Naive thymus-derived CD4-positive, alpha-beta T cell (primary cell): ENCODE data around the gene GNPTAB. TPM values are rescaled to one million over a fixed set of nuclear protein-coding genes. Genes with fewer than 3 reads are reported as not detected.

Experiments used
- ATAC-seq: fragments of 150-1000 bp; cut with Tn5 transposase; 2 replicates; pipeline ENCODE4 v1.10.0; 2021; ENCODE audit warnings: mild to moderate bottlenecking, moderate library complexity
- CTCF ChIA-PET: fragments of 350-600 bp; sonication (Branson Sonifier 250); formaldehyde crosslinking; loops from one replicate; lab custom pipeline; 2021; ENCODE audit warnings: antibody characterized with exemption; lab: Charles Lee
- POLR2A ChIA-PET: fragments of 350-600 bp; sonication (Branson Sonifier 250); formaldehyde crosslinking; loops from one replicate; lab custom pipeline; 2021; ENCODE audit warnings: antibody characterized with exemption, inconsistent platforms; lab: Charles Lee
- DNase-seq, 9 donors: peaks; one replicate each; pipeline versions ENCODE4 v3.0.0 to v3.0.0-alpha.2; 2020 to 2022; ENCODE audit warnings: mixed read lengths in 1 of 9
- H3K27ac ChIP-seq: one replicate; pipeline ENCODE4 v1.7.0; 2013; ENCODE audit warnings: mild to moderate bottlenecking, low read depth, low read length, moderate library complexity
- H3K27me3 ChIP-seq, 2 donors: one replicate each; pipeline ENCODE4 v1.7.0; 2013; ENCODE audit warnings: low read length in 2 of 2, mild to moderate bottlenecking in 2 of 2, moderate library complexity in 2 of 2; ENCODE audit not compliant: control insufficient read depth in 2 of 2, insufficient read depth in 2 of 2
- H3K36me3 ChIP-seq, 3 experiments: 1 replicate in 2 of 3; 2 replicates in 1 of 3; pipeline ENCODE4 v1.7.0; 2013; ENCODE audit warnings: low read length in 3 of 3, mild to moderate bottlenecking in 3 of 3, moderate library complexity in 1 of 3; ENCODE audit not compliant: insufficient read depth in 3 of 3, control insufficient read depth in 2 of 3
- H3K4me1 ChIP-seq, 2 donors: one replicate each; pipeline ENCODE4 v1.7.0; 2013; ENCODE audit warnings: low read length in 2 of 2, mild to moderate bottlenecking in 2 of 2, moderate library complexity in 1 of 2; ENCODE audit not compliant: control insufficient read depth in 2 of 2, insufficient read depth in 2 of 2
- H3K4me3 ChIP-seq: 2 replicates; pipeline ENCODE4 v1.7.0; 2013; ENCODE audit warnings: mild to moderate bottlenecking, low read length
- H3K9me3 ChIP-seq, 3 experiments: 1 replicate in 2 of 3; 2 replicates in 1 of 3; pipeline ENCODE4 v1.7.0; 2013; ENCODE audit warnings: low read length in 3 of 3; ENCODE audit not compliant: control insufficient read depth in 2 of 3
- H3K27ac Mint-ChIP-seq, 9 donors: one replicate each; pipeline ENCODE4 v1.8.0; 2020 to 2022; ENCODE audit warnings: mixed read lengths in 9 of 9, mild to moderate bottlenecking in 8 of 9, moderate library complexity in 5 of 9, inconsistent platforms in 2 of 9
- H3K27me3 Mint-ChIP-seq, 5 donors: one replicate each; pipeline ENCODE4 v1.8.0; 2021 to 2022; ENCODE audit warnings: mixed read lengths in 5 of 5, mild to moderate bottlenecking in 1 of 5
- H3K36me3 Mint-ChIP-seq, 5 donors: one replicate each; pipeline ENCODE4 v1.8.0; 2020 to 2022; ENCODE audit warnings: mixed read lengths in 5 of 5, mild to moderate bottlenecking in 3 of 5, inconsistent platforms in 1 of 5
- H3K4me1 Mint-ChIP-seq, 7 donors: one replicate each; pipeline ENCODE4 v1.8.0; 2020 to 2022; ENCODE audit warnings: mixed read lengths in 7 of 7, mild to moderate bottlenecking in 3 of 7, inconsistent platforms in 1 of 7
- H3K4me3 Mint-ChIP-seq, 10 donors: one replicate each; pipeline ENCODE4 v1.8.0; 2020 to 2022; ENCODE audit warnings: mild to moderate bottlenecking in 10 of 10, mixed read lengths in 10 of 10, moderate library complexity in 6 of 10, inconsistent platforms in 2 of 10
- H3K9me3 Mint-ChIP-seq, 11 donors: one replicate each; pipeline ENCODE4 v1.8.0; 2020 to 2022; ENCODE audit warnings: mixed read lengths in 11 of 11, mild to moderate bottlenecking in 4 of 11, inconsistent platforms in 1 of 11, moderate library complexity in 1 of 11
- intact Hi-C, 2 donors: fragments of 100-400 bp; cut with micrococcal nuclease; formaldehyde crosslinking; loops; one replicate each; pipeline ENCODE4 v1.15.1; 2023
- polyA plus RNA-seq, 2 donors: library from polyadenylated mRNA; unstranded; fragments of 300-500 nt; fragmentation: Illumina TruSeq; gene quantifications; one replicate each; pipeline ENCODE4 v1.2.3, GENCODE V29; 2021
- total RNA-seq, 6 experiments: library from RNA in 5 of 6; stranded (reverse) in 5 of 6; gene quantifications; 1 replicate in 5 of 6; 2 replicates in 1 of 6; pipeline ENCODE4 v1.2.3 and lab custom pipeline; 2021 to 2026

Gene GNPTAB
- total and polyA plus RNA-seq, 7 experiments from 2014 or later: 28.2 to 85.1 (median 44.4) TPM

DNA sequence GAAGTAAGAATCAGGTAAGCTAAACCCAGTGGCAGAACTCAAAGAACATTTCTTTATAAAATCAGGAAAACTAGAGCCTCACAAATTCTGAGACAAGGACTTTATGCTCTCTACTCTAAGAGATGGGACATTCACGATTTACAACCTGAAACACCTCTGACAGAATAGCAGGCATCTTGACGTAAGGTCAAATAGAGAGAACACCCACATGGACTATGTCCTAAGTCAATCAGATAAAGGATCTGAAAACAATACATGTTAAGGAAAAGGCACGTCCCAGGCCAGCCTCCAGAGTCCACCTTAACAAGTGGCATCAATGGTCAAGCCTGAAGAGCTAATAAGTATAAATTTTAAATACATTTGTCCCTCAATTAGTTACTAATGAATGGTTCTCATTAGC, 51.6 kb downstream of the GNPTAB start:
- peaks cover 4 to 31% (median 7%) of the 10 kb centered on the region in 5 donors for H3K36me3 Mint-ChIP-seq
- POLR2A ChIA-PET: interaction anchor here (1.0 to 2.1 kb wide), 4 partner anchors 14 to 59 kb away, joined by 3 to 6 read pairs (median 4); no protein-coding TSS in a partner anchor
- peaks cover 0 to 25% (median 3%) of the 10 kb centered on the region in 3 experiments for H3K36me3 ChIP-seq

DNA sequence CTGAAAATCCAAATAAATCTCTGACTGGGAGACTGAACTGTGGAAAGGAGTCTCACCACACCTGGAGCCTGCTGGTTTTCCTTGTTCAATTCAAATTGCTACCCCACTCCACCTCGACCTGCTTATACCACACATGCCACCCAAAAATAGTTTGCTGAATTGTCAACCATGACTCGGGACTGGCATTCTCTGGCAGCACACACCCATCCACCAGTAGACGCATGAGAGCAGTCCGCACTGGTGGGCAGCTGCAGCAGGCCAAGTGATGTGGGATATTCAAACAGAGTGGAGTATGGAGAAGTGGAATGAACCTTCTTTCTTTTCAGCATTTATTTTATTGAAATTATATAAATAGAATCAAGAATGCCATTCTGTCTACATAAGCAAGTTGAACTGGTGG, 52.8 kb downstream of the GNPTAB start:
- CTCF ChIA-PET: interaction anchor here (0.7 to 3.4 kb wide), 3 partner anchors 52 to 64 kb away, joined by 3 to 23 read pairs (median 4); partner anchors contain the start of gene GNPTAB
- Mint-ChIP-seq H3K9me3 (no peaks in the 10 kb centered on the region), H3K4me3 (no peak overlapping the region), H3K4me1 (peaks cover 0 to 54% (median 5%) of the 10 kb centered on the region in 7 donors), H3K27me3 (no peaks in the 10 kb centered on the region), H3K27ac (peak overlapping the region in 1 of 9 donors; percentile 60), H3K36me3 (peaks cover 4 to 31% (median 7%) of the 10 kb centered on the region in 5 donors)
- H3K9me3 ChIP-seq: no peaks in the 10 kb centered on the region
- intact Hi-C loops: loop anchor here in 1 of 2 donors (10.0 kb wide), 1 partner anchor 287 kb away; the partner anchor contains the start of gene WASHC3
- H3K27ac ChIP-seq: no peak overlapping the region
- H3K4me1 ChIP-seq: no peaks in the 10 kb centered on the region
- no peaks in the 10 kb centered on the region for H3K27me3 ChIP-seq
- no peak overlapping the region for H3K4me3 ChIP-seq
- DNase-seq (no peak), ATAC-seq (no peak)
- H3K36me3 ChIP-seq: peaks cover 0 to 25% (median 3%) of the 10 kb centered on the region in 3 experiments
- POLR2A ChIA-PET: interaction anchor here (0.7 kb wide), 1 partner anchor 60 kb away, joined by 3 read pairs; no protein-coding TSS in a partner anchor

More for the DNA sequence above, 51.6 kb downstream of the GNPTAB start:
- Histone ChIP-seq H3K27me3 (no peaks in the 10 kb centered on the region), H3K4me3 (no peak overlapping the region), H3K27ac (no peak overlapping the region), H3K4me1 (no peaks in the 10 kb centered on the region), H3K9me3 (no peaks in the 10 kb centered on the region)
- no peaks in the 10 kb centered on the region for H3K27me3 Mint-ChIP-seq
- CTCF ChIA-PET: interaction anchor here (1.1 to 4.0 kb wide), 2 partner anchors 44 to 60 kb away, joined by 3 to 27 read pairs; no protein-coding TSS in a partner anchor
- intact Hi-C loops: loop anchor here in 1 of 2 donors (10.0 kb wide), 1 partner anchor 286 kb away; the partner anchor contains the start of gene WASHC3
- H3K27ac Mint-ChIP-seq: peak overlapping the region in 3 of 9 donors; percentile 7 to 66 (median 55)
- H3K4me3 Mint-ChIP-seq: no peak overlapping the region
- H3K9me3 Mint-ChIP-seq: no peaks in the 10 kb centered on the region
- peaks cover 0 to 47% (median 0%) of the 10 kb centered on the region in 7 donors for H3K4me1 Mint-ChIP-seq
- no peak for ATAC-seq
- no peak for DNase-seq

DNA sequence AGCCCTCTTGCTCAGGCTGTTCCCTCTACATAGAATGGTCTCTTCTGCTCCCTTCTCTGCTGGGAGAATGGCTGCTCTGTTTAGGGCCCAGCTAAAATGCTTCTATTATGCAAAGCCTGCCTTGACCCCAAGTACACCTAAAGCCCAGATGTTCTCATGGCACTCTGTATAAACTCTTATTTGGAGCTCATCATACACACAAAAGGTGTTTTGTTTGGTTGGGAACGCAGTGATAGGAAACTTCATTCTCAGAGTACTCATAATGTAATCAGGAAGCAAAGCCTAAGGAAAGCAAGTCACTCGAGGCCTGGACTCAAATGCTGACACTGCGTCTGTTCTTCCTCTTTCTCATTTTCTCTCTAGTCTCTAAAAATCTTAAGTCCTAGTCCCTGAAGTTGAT, 53.3 kb downstream of the GNPTAB start:
- no peaks in the 10 kb centered on the region for H3K27me3 Mint-ChIP-seq

DNA sequence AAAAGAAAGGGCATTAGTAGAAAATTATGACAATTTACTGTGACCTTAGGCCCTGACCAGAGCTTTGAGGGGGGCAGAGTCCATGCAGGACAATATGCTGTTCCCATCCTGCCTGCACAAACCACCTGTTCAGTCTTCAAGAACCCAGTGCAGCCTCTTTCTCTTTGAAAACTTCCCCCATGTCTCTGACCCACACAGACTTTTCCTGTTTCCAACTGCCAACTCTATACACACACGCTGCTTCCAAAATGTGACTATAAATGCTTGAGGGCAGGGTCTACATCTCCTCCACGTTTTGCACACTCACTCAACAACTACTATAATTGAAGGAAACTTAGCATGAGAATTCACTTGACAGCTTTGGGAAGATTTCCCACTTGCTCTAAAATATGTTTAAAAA, 54.9 kb downstream of the GNPTAB start:
- Histone ChIP-seq H3K36me3 (peaks cover 0 to 22% (median 3%) of the 10 kb centered on the region in 3 experiments), H3K4me3 (no peak overlapping the region), H3K9me3 (no peaks in the 10 kb centered on the region), H3K27ac (no peak overlapping the region), H3K27me3 (no peaks in the 10 kb centered on the region), H3K4me1 (no peaks in the 10 kb centered on the region)
- peaks cover 4 to 22% (median 10%) of the 10 kb centered on the region in 5 donors for H3K36me3 Mint-ChIP-seq
- no peak for ATAC-seq
- no peak overlapping the region for H3K4me3 Mint-ChIP-seq
- CTCF ChIA-PET: interaction anchor here (0.8 to 3.4 kb wide), 4 partner anchors 53 to 64 kb away, joined by 4 to 23 read pairs (median 4); partner anchors contain the start of gene GNPTAB
- POLR2A ChIA-PET: interaction anchor here (1.6 kb wide), 1 partner anchor 55 kb away, joined by 3 read pairs; the partner anchor contains the start of gene GNPTAB
- intact Hi-C loops: loop anchor here in 1 of 2 donors (10.0 kb wide), 1 partner anchor 289 kb away; the partner anchor contains the start of gene WASHC3
- H3K27ac Mint-ChIP-seq: peak overlapping the region in 5 of 9 donors; percentile 2 to 71 (median 28)
- no peak for DNase-seq
- peaks cover 0 to 54% (median 12%) of the 10 kb centered on the region in 7 donors for H3K4me1 Mint-ChIP-seq
- H3K9me3 Mint-ChIP-seq: no peaks in the 10 kb centered on the region
- no peaks in the 10 kb centered on the region for H3K27me3 Mint-ChIP-seq

More for the DNA sequence above, 53.3 kb downstream of the GNPTAB start:
- Histone ChIP-seq H3K4me1 (no peaks in the 10 kb centered on the region), H3K9me3 (no peaks in the 10 kb centered on the region), H3K36me3 (peaks cover 0 to 21% (median 3%) of the 10 kb centered on the region in 3 experiments), H3K27ac (no peak overlapping the region), H3K27me3 (no peaks in the 10 kb centered on the region), H3K4me3 (no peak overlapping the region)
- Mint-ChIP-seq H3K4me3 (no peak overlapping the region), H3K4me1 (peaks cover 0 to 52% (median 5%) of the 10 kb centered on the region in 7 donors), H3K9me3 (no peaks in the 10 kb centered on the region), H3K27ac (peak overlapping the region in 5 of 9 donors; percentile 16 to 64 (median 33)), H3K36me3 (peaks cover 4 to 28% (median 7%) of the 10 kb centered on the region in 5 donors)
- ATAC-seq (peak; percentile 45), DNase-seq (no peak)
- ChIA-PET POLR2A (interaction anchor here (0.7 to 0.8 kb wide), 2 partner anchors 61 to 63 kb away, joined by 3 read pairs; no protein-coding TSS in a partner anchor), CTCF (interaction anchor here (0.7 to 3.4 kb wide), 6 partner anchors 13 to 71 kb away, joined by 3 to 23 read pairs (median 4); partner anchors contain the start of gene GNPTAB)
- intact Hi-C loops: loop anchor here in 1 of 2 donors (10.0 kb wide), 1 partner anchor 287 kb away; the partner anchor contains the start of gene WASHC3

DNA sequence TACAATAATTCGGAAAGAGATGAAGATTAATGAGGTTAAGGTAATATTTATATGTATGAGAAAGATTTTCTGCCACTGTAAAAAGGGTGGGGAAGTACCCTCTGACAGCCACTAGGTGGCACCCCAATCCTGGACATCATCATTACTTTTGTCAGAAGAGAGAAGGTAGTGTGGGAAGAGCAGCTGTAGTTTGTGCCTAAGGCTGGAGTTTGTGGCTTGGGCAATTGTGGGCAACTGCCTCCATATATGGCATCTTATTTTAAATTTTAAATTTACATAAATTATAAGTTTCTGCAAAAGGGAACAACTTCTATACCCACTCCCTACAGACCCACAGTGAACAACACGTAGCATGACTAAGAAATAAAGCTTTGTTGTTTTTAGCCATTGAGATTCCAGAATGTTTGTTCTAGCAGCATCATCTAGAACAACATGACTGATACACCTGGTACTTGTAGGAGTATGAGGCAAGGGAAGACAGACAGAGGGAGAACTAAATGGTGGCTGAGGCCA, 57.1 kb downstream of the GNPTAB start:
- H3K4me1 ChIP-seq: no peaks in the 10 kb centered on the region
- peaks cover 0 to 19% (median 0%) of the 10 kb centered on the region in 3 experiments for H3K36me3 ChIP-seq
- peak; percentile 94 for ATAC-seq
- DNase-seq: peak; percentile 37 to 76 (median 72)
- no peak overlapping the region for H3K27ac ChIP-seq
- ChIA-PET CTCF (interaction anchor here (0.6 to 3.2 kb wide), 13 partner anchors 10 to 72 kb away, joined by 3 to 113 read pairs (median 4); partner anchors contain the start of gene GNPTAB), POLR2A (interaction anchor here (0.9 to 3.0 kb wide), 4 partner anchors 14 to 65 kb away, joined by 3 to 22 read pairs (median 7); partner anchors contain the start of gene GNPTAB)
- Mint-ChIP-seq H3K36me3 (peaks cover 5 to 24% (median 15%) of the 10 kb centered on the region in 5 donors), H3K4me1 (peaks cover 0 to 50% (median 9%) of the 10 kb centered on the region in 7 donors), H3K4me3 (no peak overlapping the region), H3K27me3 (no peaks in the 10 kb centered on the region), H3K9me3 (no peaks in the 10 kb centered on the region), H3K27ac (peak overlapping the region in 2 of 9 donors; percentile 25 to 65)
- no peaks in the 10 kb centered on the region for H3K27me3 ChIP-seq
- H3K9me3 ChIP-seq: no peaks in the 10 kb centered on the region
- no peak overlapping the region for H3K4me3 ChIP-seq
- intact Hi-C loops: loop anchor here (1.0 to 10.0 kb wide), 7 partner anchors 19 to 361 kb away; partner anchors contain the start of genes GNPTAB (in 1 of the 2) and WASHC3 (in 1 of the 2)
